Testis (tissue), 2 donors: ENCODE measurements around the gene GJB2.

Experiments
- CTCF ChIP-seq, 3 experiments: fragments of 450-650 bp in 2 of 3; fragments of 200-600 bp in 1 of 3; sonication (generic) in 1 of 3; IDR thresholded peaks; one replicate each; pipeline ENCODE4 v1.5.1; 2016 to 2019; ENCODE audit warnings: antibody characterized with exemption in 3 of 3, mild to moderate bottlenecking in 2 of 3, moderate library complexity in 1 of 3
- POLR2A ChIP-seq: fragments of 450-650 bp; IDR thresholded peaks from one replicate; pipeline ENCODE4 v1.6.1; 2017; ENCODE audit warnings: antibody characterized with exemption, mild to moderate bottlenecking, moderate library complexity

GRCh38 chr13:20175907-20176652 lies 16.7 kb downstream of the GJB2 start:
- no peak for TF ChIP-seq CTCF (IDR thresholded peaks at IDR 0.05)
- no peak for TF ChIP-seq POLR2A
